Ovary (tissue), 3 donors: Measurements from ENCODE around the gene CDK2AP2.

Source experiments
- CTCF ChIP-seq, 3 donors: fragments of 450-650 bp in 2 of 3; fragments of 200-600 bp in 1 of 3; IDR thresholded peaks; one replicate each; pipeline versions ENCODE4 v1.5.1 to v1.8.0; 2016 to 2022; ENCODE audit warnings: antibody characterized with exemption in 3 of 3, mild to moderate bottlenecking in 1 of 3
- POLR2A ChIP-seq: fragments of 450-650 bp; IDR thresholded peaks from one replicate; pipeline ENCODE4 v1.6.1; 2017; ENCODE audit warnings: antibody characterized with exemption, mild to moderate bottlenecking, moderate library complexity
- donor health status: DM: no; HTN: no; CAD: no.

DNA sequence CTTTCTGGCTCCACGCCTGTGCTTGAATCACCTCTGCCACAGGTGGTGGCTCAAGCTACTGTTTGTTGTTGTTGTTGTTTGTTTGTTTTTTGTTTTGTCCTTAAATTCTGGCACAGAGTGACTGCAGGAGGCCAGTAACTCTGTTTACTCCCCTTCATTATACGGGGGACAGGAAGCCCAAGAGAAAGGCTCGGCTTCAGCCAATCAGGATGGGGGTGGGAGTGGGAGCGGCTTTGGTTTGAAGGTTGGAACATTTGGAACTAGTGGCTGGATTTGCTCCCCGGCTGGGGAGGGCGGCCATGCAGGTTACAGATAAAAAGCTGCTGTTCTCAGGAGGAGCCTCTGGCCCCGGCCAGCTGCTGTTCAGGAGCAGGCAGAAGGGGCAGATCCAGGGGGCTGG, 35.0 kb upstream of the CDK2AP2 start:
- TF ChIP-seq CTCF (IDR thresholded peaks at IDR 0.05) (no peak), POLR2A (no peak)
